ENCODE results near the gene RPS14.

RPS14 gene

DNA sequence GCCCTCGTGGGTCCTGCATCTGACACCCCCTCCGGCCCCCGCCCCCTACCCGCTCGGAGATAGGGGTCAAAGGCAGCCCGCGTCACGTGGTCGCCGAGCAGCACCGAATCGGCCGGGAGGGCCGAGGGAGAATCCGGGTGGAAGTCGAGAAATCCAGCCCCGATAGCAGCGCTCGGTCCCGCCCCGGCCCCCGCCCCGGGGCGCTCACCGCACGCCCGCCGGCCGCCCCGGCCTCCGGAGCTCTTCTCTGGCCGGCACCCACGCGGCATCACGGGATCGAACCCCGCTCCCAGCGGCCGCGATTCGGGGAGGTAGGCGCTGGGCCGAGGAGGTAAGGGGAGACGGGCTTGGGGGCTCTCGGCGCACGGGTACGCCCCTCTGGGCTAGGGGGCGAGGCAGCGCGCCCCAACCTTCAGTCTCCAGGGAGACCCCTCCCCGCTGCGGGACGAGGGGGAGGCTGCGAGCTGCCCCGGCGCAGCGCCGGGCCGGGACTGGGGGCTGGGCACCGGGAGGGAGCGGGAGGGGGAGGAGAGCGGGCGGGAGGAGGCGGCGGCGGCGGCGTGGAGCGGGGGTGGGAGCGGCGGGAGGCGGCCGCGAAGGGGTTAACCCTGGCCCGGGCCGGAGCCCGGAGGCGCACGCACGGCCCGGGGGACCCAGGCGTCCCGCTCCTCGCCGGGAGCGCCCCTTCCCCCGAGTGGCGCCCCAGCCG lies 36.3 kb upstream of the RPS14 start:
- no peaks in the 10 kb centered on the region for H3K79me2 ChIP-seq (ENCODE audit: insufficient read depth, low read length)
- H3K27me3 ChIP-seq (ENCODE audit: insufficient read depth, low read length, poor library complexity, severe bottlenecking) = no peaks in the 10 kb centered on the region
- H3K4me3 ChIP-seq (ENCODE audit: low read length, poor library complexity, severe bottlenecking) = peak overlapping the region; percentile 92
- H3K9ac ChIP-seq (ENCODE audit: low read depth, low read length, poor library complexity, severe bottlenecking) = peak overlapping the region; percentile 64
- no peaks in the 10 kb centered on the region for H3F3A ChIP-seq (ENCODE audit: low read depth)
- H4K20me1 ChIP-seq (ENCODE audit: insufficient read depth, low read length, poor library complexity, severe bottlenecking) = no peaks in the 10 kb centered on the region
- no peak for TF ChIP-seq EZH2phosphoT487 (IDR thresholded peaks at IDR 0.05; ENCODE audit: borderline replicate concordance)
- TF ChIP-seq, protein P1, sequence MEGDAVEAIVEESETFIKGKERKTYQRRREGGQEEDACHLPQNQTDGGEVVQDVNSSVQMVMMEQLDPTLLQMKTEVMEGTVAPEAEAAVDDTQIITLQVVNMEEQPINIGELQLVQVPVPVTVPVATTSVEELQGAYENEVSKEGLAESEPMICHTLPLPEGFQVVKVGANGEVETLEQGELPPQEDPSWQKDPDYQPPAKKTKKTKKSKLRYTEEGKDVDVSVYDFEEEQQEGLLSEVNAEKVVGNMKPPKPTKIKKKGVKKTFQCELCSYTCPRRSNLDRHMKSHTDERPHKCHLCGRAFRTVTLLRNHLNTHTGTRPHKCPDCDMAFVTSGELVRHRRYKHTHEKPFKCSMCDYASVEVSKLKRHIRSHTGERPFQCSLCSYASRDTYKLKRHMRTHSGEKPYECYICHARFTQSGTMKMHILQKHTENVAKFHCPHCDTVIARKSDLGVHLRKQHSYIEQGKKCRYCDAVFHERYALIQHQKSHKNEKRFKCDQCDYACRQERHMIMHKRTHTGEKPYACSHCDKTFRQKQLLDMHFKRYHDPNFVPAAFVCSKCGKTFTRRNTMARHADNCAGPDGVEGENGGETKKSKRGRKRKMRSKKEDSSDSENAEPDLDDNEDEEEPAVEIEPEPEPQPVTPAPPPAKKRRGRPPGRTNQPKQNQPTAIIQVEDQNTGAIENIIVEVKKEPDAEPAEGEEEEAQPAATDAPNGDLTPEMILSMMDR (conservative IDR thresholded peaks at IDR 0.05; ENCODE audit: low read length) = no peak
- H3K9me2 ChIP-seq (replicated peaks; ENCODE audit: low read depth, low read length) = no peaks in the 10 kb centered on the region
- peak overlapping the region; percentile 91 for H2AFZ ChIP-seq (ENCODE audit: low read length)
- H3K9me3 ChIP-seq (ENCODE audit: insufficient read depth, low read depth, low read length) = no peaks in the 10 kb centered on the region
- peak overlapping the region; percentile 72 for H3K4me2 ChIP-seq (ENCODE audit: low read depth, low read length, poor library complexity, severe bottlenecking)
- peaks cover 22% of the 10 kb centered on the region for H3K4me1 ChIP-seq (ENCODE audit: insufficient read depth, low read length, poor library complexity, severe bottlenecking)
- no peaks in the 10 kb centered on the region for H3K36me3 ChIP-seq (ENCODE audit: insufficient read depth, low read length)

DNA sequence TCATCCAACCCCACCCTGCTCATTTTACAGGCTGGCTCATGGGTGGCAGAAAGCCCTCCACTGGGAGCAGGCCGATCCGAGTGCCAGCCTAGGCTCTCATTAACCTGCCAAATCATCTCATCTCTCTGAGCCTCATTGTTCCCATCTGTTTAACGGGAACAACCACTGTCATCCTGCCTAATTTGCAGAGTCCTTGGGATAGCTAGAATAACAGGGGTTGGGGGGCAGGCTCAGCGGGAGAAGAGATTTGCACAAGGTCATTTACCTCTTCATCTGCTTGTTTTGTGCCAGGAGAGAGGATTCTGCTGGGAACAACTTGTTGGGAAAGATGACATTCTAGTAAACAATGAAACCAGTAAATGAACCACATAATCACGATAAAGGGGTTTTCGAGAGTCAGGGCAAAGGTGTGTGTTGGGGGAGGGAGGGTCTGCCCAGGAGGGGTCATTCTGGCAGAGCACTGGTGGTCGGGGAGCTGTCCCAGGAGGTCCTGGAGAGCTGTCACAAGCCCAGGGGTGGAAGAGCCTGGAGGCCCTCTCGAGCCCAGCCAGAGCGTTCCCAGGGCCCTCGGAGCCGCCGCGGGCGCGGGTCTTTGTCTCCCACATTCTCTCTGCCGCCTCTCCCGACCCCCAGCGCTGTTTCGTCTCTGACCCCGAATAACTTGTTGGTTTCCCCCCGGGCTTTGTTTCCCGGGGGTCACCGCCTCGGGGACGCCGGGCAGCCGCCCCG lies 35.6 kb upstream of the RPS14 start:
- Histone ChIP-seq H3F3A (ENCODE audit: low read depth) (no peaks in the 10 kb centered on the region), H3K9ac (ENCODE audit: low read depth, low read length, poor library complexity, severe bottlenecking) (no peak overlapping the region), H3K4me1 (ENCODE audit: insufficient read depth, low read length, poor library complexity, severe bottlenecking) (peaks cover 20% of the 10 kb centered on the region), H3K27me3 (ENCODE audit: insufficient read depth, low read length, poor library complexity, severe bottlenecking) (no peaks in the 10 kb centered on the region), H3K9me3 (ENCODE audit: insufficient read depth, low read depth, low read length) (no peaks in the 10 kb centered on the region), H3K79me2 (ENCODE audit: insufficient read depth, low read length) (no peaks in the 10 kb centered on the region), H4K20me1 (ENCODE audit: insufficient read depth, low read length, poor library complexity, severe bottlenecking) (no peaks in the 10 kb centered on the region), H2AFZ (ENCODE audit: low read length) (no peak overlapping the region), H3K36me3 (ENCODE audit: insufficient read depth, low read length) (no peaks in the 10 kb centered on the region), H3K4me3 (ENCODE audit: low read length, poor library complexity, severe bottlenecking) (no peak overlapping the region), H3K9me2 (replicated peaks; ENCODE audit: low read depth, low read length) (no peaks in the 10 kb centered on the region), H3K4me2 (ENCODE audit: low read depth, low read length, poor library complexity, severe bottlenecking) (no peak overlapping the region)
- no peak for TF ChIP-seq EZH2phosphoT487 (IDR thresholded peaks at IDR 0.05; ENCODE audit: borderline replicate concordance)
- TF ChIP-seq, protein P1 (conservative IDR thresholded peaks at IDR 0.05; ENCODE audit: low read length) = no peak

DNA sequence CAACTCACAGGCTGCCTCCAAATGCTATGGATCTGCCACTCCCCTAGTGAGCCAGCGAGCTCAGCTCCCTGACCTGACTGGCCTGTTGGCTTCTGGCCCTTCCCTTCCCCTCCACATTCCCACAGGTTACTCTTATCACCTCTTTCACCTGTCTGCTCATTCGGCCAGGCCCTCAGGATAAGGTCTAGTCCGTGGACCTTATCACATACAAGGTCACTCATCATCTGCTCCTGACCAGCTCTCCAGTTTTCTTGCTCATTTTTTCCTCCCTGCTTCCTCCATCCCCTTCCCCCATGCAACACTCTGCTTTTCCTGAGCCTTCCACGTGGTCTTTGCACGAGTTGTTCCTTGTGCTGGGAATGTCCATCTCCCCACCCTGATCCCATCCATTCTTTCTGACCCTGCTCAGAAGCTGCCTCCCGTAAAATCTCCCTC lies 32.5 kb upstream of the RPS14 start:
- Histone ChIP-seq H3K9me2 (replicated peaks; ENCODE audit: low read depth, low read length) (no peaks in the 10 kb centered on the region), H3K4me2 (ENCODE audit: low read depth, low read length, poor library complexity, severe bottlenecking) (no peak overlapping the region), H3F3A (ENCODE audit: low read depth) (no peaks in the 10 kb centered on the region), H2AFZ (ENCODE audit: low read length) (no peak overlapping the region), H3K79me2 (ENCODE audit: insufficient read depth, low read length) (no peaks in the 10 kb centered on the region), H3K4me1 (ENCODE audit: insufficient read depth, low read length, poor library complexity, severe bottlenecking) (peaks cover 12% of the 10 kb centered on the region), H3K36me3 (ENCODE audit: insufficient read depth, low read length) (no peaks in the 10 kb centered on the region), H3K9ac (ENCODE audit: low read depth, low read length, poor library complexity, severe bottlenecking) (no peak overlapping the region), H3K9me3 (ENCODE audit: insufficient read depth, low read depth, low read length) (no peaks in the 10 kb centered on the region), H3K27me3 (ENCODE audit: insufficient read depth, low read length, poor library complexity, severe bottlenecking) (no peaks in the 10 kb centered on the region), H3K4me3 (ENCODE audit: low read length, poor library complexity, severe bottlenecking) (no peak overlapping the region), H4K20me1 (ENCODE audit: insufficient read depth, low read length, poor library complexity, severe bottlenecking) (no peaks in the 10 kb centered on the region)
- TF ChIP-seq EZH2phosphoT487 (IDR thresholded peaks at IDR 0.05; ENCODE audit: borderline replicate concordance) = no peak
- TF ChIP-seq, protein P1 (conservative IDR thresholded peaks at IDR 0.05; ENCODE audit: low read length) = no peak

Data from Loucy (cell line).